Loucy (cell line): Measurements from ENCODE around the gene SAP30BP.

Experiments used
- EZH2phosphoT487 ChIP-seq: fragments of 200-600 bp; IDR thresholded peaks from 2 replicates; pipeline ENCODE4 v1.6.1; 2018; ENCODE audit warnings: antibody characterized with exemption, mild to moderate bottlenecking, moderate library complexity, borderline replicate concordance
- TF ChIP-seq, protein P1 (sequence below): fragments of 200-600 bp; sonication (generic); conservative IDR thresholded peaks from 2 replicates; pipeline ENCODE4 v1.5.1; 2014; ENCODE audit warnings: mild to moderate bottlenecking, antibody characterized with exemption, low read length

DNA sequence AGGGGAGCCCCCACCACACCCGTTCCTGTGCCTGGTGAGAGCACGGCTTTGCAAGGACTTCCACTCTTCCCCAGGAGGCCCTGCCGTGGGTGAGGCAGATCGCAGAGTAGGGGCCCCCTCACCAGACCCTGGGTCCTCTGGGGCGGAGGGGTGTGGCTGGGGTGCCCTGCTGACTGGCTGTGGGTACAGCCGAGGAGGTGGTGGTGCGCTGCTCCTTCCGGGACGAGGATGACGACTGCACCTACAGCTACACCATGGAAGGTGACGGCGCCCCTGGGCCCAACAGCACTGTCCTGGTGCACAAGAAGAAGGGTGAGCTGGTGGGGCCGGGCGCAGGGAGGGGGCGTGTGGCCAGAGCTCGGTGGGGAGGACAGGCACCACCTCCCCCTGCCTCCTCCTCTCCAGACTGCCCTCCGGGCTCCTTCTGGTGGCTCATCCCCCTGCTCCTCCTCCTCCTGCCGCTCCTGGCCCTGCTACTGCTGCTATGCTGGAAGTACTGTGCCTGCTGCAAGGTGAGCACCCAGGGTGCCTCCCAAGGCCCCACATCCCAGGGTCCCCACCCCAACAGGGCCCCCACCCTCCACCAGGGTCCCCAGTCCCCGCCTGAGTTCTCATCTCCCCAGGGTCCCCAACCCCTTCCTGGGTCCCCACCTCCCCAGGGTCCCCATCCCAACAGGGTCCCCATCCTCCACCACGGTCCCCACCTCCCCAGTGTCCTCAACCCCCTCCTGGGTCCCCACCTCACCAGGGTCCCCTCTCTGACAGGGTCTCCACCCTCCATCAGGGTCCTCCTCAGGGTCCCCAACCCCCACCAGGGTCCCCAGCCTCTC, 70.2 kb downstream of the SAP30BP start:
- TF ChIP-seq, protein P1, sequence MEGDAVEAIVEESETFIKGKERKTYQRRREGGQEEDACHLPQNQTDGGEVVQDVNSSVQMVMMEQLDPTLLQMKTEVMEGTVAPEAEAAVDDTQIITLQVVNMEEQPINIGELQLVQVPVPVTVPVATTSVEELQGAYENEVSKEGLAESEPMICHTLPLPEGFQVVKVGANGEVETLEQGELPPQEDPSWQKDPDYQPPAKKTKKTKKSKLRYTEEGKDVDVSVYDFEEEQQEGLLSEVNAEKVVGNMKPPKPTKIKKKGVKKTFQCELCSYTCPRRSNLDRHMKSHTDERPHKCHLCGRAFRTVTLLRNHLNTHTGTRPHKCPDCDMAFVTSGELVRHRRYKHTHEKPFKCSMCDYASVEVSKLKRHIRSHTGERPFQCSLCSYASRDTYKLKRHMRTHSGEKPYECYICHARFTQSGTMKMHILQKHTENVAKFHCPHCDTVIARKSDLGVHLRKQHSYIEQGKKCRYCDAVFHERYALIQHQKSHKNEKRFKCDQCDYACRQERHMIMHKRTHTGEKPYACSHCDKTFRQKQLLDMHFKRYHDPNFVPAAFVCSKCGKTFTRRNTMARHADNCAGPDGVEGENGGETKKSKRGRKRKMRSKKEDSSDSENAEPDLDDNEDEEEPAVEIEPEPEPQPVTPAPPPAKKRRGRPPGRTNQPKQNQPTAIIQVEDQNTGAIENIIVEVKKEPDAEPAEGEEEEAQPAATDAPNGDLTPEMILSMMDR: no peak
- TF ChIP-seq EZH2phosphoT487: no peak
